SJCRH30 (cell line): ENCODE data around the gene RMI2. TPM values are rescaled to one million over a fixed set of nuclear protein-coding genes. Genes with fewer than 3 reads are reported as not detected.

Experiments used
- DNase-seq, 2 experiments: peaks; one replicate each; pipeline ENCODE4 v3.0.0-alpha.2; 2015 to 2020
- H3K27ac ChIP-seq: fragments of 250-450 bp; sonication (Bioruptor Pico); 2 replicates; pipeline ENCODE4 v1.5.1; 2020; ENCODE audit warnings: mild to moderate bottlenecking, moderate library complexity
- H3K27me3 ChIP-seq: fragments of 250-450 bp; sonication (Bioruptor Pico); 2 replicates; pipeline ENCODE4 v1.5.1; 2020; ENCODE audit warnings: mild to moderate bottlenecking, moderate library complexity
- H3K36me3 ChIP-seq: fragments of 250-450 bp; sonication (Bioruptor Pico); 2 replicates; pipeline ENCODE4 v1.5.1; 2020; ENCODE audit warnings: mild to moderate bottlenecking, moderate library complexity
- H3K4me1 ChIP-seq: fragments of 250-450 bp; sonication (Bioruptor Pico); 2 replicates; pipeline ENCODE4 v1.5.1; 2020; ENCODE audit warnings: mild to moderate bottlenecking, moderate library complexity
- H3K4me3 ChIP-seq: fragments of 250-450 bp; sonication (Bioruptor Pico); 2 replicates; pipeline ENCODE4 v1.5.1; 2020; ENCODE audit warnings: mild to moderate bottlenecking, moderate library complexity
- H3K9me3 ChIP-seq: fragments of 250-450 bp; sonication (Bioruptor Pico); replicated peaks from 2 replicates; pipeline ENCODE4 v1.5.1; 2020; ENCODE audit warnings: mild to moderate bottlenecking, moderate library complexity
- total RNA-seq: library from RNA; depleted of rRNA; stranded (reverse); fragments of >200 nt; shearing (Covaris generic); gene quantifications from 2 replicates; pipeline ENCODE4 v1.2.3, GENCODE V29; 2014

The RMI2 gene
- total RNA-seq, 1 experiment from 2014 or later, result 33.0 TPM

DNA sequence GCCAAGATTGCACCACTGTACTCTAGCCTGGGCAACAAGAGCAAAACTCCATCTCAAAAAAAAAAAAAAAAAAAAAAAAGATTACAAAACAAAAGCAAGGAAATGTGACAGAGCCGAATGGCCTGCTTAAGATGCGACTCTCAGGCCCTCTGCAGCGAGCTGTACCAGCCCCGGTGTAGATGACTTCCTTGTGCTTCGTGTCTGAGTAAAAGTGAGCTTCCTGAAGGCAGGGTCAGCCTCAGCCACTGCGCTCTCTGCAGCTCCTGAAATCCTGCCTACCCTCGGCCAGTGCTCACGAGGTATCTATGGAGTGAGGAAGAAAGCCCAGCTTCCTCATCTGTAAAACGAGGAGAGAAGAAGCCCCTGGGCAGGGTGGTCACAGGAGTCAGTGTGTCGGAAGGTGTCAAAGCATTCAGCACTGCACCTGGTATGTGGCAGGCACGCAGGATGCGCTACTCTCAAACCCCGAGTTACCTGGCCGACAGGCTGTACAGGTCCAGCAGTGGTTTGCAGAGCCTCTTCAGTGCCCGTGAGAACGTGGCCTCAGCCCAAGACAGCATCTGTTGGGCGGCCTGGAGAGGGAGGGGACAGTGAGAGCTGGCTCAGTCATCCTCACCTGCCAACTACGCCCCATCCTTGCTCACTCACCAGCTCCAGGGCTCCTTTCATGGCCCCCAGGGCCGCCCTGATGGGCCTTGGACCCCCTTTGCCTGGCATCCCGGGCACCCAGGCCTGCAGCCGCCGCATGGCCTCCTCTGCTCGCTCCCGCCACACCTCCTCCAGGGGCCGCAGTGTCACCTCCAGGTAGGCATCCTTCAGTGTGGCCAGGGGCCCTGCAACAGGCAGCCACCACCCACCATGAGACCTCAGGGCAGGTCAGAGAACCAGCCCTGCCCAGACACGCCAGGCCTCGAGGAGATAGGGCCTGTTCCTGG, 44.6 kb downstream of the RMI2 start:
- no peak overlapping the region for H3K4me3 ChIP-seq
- no peaks in the 10 kb centered on the region; the same call in 1 of the 2 replicates for H3K27me3 ChIP-seq
- H3K36me3 ChIP-seq, result no peaks in the 10 kb centered on the region
- no peaks in the 10 kb centered on the region for H3K4me1 ChIP-seq
- no peak for DNase-seq
- H3K9me3 ChIP-seq, result no peaks in the 10 kb centered on the region
- no peak overlapping the region for H3K27ac ChIP-seq

DNA sequence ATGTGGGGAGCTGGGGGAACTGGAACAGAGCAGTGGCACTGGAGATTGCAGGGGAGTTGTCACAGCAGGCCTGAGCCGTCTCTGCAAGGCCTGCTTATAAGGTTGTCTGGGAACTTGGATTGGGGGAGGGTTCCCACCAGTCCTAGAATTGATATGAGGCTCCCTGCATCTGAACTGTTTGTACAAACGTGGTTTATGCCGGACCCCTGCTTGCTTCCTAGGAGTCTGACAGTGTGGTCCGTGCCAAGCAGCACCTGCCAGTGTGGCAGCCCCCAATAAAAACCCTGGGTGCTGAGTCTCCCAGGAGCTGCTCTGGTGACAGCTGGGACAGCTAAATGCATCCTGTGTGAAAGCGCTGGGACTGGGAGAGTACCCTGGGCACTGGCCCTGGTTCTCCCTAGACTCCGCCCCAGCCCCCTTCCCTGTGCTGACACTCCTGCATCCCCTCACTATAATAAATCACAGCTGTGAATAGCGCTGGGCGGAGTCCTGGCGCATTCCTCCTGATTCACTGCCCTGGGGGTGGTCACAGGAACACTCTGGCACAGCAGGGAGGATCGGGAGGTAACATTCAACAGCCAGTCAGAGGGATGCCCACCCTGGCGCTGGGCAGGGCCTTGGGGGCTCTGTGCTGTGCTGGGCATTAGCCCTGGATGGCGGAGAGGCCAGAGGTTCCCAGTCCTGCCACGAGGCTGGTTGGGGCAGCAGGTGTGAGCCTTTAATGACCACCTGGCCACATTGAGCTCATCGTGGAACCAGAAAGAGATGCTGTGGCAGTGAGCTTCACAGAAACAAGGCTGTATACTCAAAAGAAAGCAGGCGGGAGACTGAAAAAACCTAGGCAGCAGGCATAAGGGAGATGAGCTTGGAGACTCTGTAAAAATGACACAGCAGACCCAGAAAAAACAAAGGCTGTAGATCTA, 45.6 kb downstream of the RMI2 start:
- H3K27ac ChIP-seq, result no peak overlapping the region
- no peaks in the 10 kb centered on the region; the same call in 1 of the 2 replicates for H3K27me3 ChIP-seq
- H3K36me3 ChIP-seq, result no peaks in the 10 kb centered on the region
- no peak for DNase-seq
- H3K4me1 ChIP-seq, result no peaks in the 10 kb centered on the region
- no peaks in the 10 kb centered on the region for H3K9me3 ChIP-seq
- H3K4me3 ChIP-seq, result no peak overlapping the region

DNA sequence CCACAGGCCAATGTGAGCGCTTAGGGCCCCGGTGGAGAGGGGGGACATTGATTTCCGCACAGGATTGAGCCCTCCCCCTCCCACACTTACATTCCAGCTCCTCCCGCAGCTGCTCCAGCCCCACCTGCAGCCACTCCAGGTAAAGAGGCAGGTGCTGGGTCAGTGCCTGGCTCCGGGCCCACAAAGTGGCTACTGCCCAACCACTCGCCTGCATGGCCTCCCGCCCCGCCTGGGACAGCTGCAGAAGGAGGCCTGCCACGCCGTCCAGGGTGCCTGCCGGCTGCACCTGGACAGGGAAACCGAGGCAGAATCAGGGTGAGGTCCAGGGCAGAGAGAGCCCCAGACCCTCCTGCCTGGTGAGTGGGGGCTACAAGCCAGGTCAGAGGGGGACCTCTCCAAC, 46.3 kb downstream of the RMI2 start:
- Histone ChIP-seq H3K4me1 (no peaks in the 10 kb centered on the region), H3K36me3 (no peaks in the 10 kb centered on the region), H3K4me3 (no peak overlapping the region), H3K9me3 (no peaks in the 10 kb centered on the region), H3K27me3 (no peaks in the 10 kb centered on the region; the same call in 1 of the 2 replicates), H3K27ac (no peak overlapping the region)
- DNase-seq, result no peak

DNA sequence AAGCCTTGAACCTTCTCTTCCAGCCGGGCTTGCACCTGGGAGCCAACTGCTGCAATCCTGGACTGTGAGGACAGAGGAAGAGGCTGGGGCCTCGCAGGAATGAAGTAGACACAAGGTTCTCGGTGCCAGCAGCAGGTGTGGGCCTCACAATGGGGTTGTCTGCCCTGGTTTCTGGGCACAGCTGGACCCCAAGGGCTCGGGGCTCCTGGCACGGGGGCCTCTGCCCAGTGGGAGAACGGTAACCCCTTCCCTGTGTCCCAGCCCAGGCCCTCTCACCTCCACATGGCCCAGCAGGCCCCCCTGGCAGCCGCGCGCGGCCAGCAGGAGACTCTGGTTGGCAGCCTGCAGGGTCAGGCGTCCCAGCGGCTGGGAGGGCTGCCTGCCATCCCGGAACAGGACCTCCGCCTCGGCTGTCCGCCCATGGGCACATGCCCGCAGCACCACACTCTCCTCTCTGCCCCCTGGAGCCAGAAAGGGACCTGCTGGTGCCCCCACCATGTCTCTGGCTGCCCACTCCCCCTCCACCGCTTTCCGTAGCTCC, 46.9 kb downstream of the RMI2 start:
- Histone ChIP-seq H3K27ac (no peak overlapping the region), H3K4me1 (peaks cover 4% of the 10 kb centered on the region; the same call in 1 of the 2 replicates)

DNA sequence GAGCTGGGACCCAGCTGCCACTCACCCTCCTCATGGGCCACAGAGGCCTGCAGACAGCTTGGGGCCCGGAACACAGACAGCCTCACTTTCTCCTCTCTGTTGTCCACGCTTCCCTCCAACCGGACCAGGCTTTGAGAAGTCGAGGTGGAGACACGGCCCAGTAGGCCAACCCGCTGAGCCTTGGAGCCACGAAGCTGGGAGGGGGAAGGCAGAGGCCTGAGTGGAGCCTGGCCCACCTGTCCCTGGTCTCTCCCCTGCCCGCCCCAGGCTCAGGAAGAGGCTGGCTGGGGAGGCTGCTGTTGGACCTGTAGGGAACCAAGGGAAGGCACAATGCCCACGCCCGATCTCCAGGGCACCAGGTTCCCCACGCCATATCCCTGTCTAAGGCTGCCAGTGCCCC, 48.1 kb downstream of the RMI2 start:
- Histone ChIP-seq H3K36me3 (no peaks in the 10 kb centered on the region), H3K9me3 (no peaks in the 10 kb centered on the region), H3K27ac (no peak overlapping the region), H3K4me1 (peaks cover 5% of the 10 kb centered on the region; the same call in 1 of the 2 replicates), H3K27me3 (no peaks in the 10 kb centered on the region), H3K4me3 (no peak overlapping the region)
- no peak for DNase-seq

More for the DNA sequence above, 46.9 kb downstream of the RMI2 start:
- no peak overlapping the region for H3K4me3 ChIP-seq
- no peaks in the 10 kb centered on the region for H3K36me3 ChIP-seq
- DNase-seq, result no peak
- no peaks in the 10 kb centered on the region for H3K27me3 ChIP-seq
- H3K9me3 ChIP-seq, result no peaks in the 10 kb centered on the region

DNA sequence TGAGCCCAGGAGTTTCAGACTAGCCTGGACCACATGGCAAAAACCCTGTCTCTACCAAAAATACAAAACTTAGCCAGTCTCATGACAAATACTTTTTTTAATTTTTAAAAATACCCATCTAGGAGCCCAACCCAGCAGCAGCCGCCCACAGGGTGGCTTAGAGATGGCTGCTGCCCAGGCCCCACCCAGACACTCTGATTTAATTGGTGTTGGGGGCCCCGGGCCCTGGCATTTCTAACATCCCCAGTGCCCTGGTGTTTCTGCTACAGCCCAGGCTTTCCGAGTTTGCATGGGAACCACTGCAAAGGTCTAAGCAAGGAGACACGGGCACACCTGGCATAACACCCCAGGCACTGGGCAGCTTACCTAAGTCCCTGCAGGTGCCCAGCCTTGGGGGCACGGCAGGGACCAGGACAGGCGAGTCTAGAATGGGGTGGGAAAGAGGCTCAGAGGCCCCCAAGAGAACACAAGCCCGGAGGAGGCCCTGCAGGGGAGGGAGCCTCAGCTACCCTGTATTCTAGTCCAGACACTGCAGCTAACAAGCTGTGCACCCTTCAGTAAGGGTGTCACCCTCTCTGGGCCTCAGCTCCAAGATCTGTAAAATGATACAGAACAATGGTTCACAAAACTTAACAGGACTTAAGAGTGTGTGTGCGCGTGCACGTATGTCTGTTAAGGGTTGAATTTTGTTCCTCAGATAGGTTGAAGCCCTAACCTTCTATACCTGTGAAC, 48.8 kb downstream of the RMI2 start:
- H3K27ac ChIP-seq, result no peak overlapping the region

DNA sequence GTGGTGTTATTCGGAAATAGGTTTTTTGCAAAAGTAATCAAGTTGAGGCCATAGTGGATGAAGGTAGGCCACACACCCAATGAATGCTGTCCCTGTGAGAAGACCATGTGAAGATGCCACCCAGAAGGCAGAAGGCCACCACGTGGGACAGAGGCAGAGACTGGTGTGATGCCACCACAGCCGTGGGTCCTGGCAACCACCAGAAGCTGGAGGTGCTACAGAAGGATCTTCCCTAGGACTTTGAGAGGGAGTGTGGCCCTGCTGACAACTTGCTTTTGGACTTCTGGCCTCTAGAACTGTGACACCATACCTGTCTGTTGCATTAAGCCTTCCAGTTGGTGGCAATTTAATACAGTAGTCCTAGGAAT, 49.3 kb downstream of the RMI2 start:
- Histone ChIP-seq H3K9me3 (no peaks in the 10 kb centered on the region), H3K4me3 (no peak overlapping the region), H3K27ac (no peak overlapping the region), H3K4me1 (peaks cover 5% of the 10 kb centered on the region; the same call in 1 of the 2 replicates), H3K36me3 (no peaks in the 10 kb centered on the region), H3K27me3 (no peaks in the 10 kb centered on the region)
- DNase-seq, result no peak

More for the DNA sequence above, 48.8 kb downstream of the RMI2 start:
- DNase-seq, result no peak
- H3K9me3 ChIP-seq, result no peaks in the 10 kb centered on the region
- peaks cover 5% of the 10 kb centered on the region; the same call in 1 of the 2 replicates for H3K4me1 ChIP-seq
- no peak overlapping the region for H3K4me3 ChIP-seq
- no peaks in the 10 kb centered on the region for H3K36me3 ChIP-seq
- H3K27me3 ChIP-seq, result no peaks in the 10 kb centered on the region

DNA sequence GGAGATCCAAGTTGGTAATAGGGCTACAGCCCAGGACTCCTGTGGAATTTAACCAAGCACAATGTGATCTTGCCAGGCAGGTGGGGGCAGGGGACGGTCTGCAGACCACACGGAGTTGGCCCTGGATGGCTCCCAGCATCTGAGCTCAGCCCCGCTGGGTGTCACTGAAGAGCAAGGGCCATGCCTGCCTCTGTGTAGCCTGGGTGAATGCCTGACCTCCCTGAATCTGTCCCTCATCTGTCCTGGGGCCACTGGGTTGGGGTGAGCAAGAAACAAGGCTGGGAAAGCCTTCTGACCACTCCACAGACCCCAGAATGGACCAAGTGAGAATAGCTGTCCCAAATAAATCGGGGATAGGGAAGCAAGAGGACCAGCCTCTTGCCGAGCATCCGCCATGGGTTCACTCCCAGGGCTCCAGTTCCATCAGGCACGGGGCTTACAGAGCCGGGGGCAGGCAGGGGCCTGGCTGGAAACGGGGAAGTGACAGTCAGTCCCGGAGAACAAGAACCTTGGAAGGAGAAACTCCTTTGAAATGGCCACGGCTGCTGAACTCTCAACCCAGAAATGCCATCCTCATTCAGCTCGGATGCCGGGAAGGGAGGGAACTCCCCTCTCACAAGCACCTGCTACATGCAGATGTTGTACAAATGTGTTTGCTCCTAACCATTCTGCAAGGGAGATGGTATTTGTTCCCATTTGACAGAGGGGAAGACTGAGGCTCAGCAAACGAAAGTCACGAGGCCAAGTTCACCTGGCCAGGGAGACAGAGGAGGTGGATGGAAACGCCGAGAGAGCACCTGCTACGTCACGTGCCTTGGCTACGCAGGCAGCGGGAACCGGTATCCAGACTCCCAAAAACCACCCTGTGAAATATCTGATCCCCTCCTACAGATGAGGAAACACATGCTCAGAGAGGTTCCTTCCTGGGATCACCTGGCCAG, 50.0 kb downstream of the RMI2 start:
- no peak for DNase-seq

DNA sequence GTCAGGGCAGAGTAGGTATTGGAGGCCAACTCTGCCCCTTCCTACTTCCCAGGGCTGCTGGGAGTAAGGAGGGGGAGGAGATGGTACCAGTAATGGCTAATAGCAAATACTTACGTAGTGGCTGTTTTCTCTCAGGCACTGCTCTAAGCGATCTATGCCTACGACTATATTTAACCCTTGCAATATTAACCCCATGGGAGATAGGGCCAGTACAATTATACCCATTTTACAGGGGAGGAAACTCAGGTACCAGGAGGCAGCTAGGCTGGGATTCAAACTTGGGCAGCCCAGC, 50.6 kb downstream of the RMI2 start:
- Histone ChIP-seq H3K36me3 (no peaks in the 10 kb centered on the region), H3K27ac (no peak overlapping the region), H3K4me1 (peaks cover 5% of the 10 kb centered on the region; the same call in 1 of the 2 replicates), H3K27me3 (no peaks in the 10 kb centered on the region), H3K9me3 (no peaks in the 10 kb centered on the region), H3K4me3 (no peak overlapping the region)
- no peak for DNase-seq

More for the DNA sequence above, 50.0 kb downstream of the RMI2 start:
- Histone ChIP-seq H3K4me1 (peaks cover 5% of the 10 kb centered on the region; the same call in 1 of the 2 replicates), H3K27ac (no peak overlapping the region), H3K4me3 (no peak overlapping the region), H3K36me3 (no peaks in the 10 kb centered on the region), H3K27me3 (no peaks in the 10 kb centered on the region), H3K9me3 (no peaks in the 10 kb centered on the region)

DNA sequence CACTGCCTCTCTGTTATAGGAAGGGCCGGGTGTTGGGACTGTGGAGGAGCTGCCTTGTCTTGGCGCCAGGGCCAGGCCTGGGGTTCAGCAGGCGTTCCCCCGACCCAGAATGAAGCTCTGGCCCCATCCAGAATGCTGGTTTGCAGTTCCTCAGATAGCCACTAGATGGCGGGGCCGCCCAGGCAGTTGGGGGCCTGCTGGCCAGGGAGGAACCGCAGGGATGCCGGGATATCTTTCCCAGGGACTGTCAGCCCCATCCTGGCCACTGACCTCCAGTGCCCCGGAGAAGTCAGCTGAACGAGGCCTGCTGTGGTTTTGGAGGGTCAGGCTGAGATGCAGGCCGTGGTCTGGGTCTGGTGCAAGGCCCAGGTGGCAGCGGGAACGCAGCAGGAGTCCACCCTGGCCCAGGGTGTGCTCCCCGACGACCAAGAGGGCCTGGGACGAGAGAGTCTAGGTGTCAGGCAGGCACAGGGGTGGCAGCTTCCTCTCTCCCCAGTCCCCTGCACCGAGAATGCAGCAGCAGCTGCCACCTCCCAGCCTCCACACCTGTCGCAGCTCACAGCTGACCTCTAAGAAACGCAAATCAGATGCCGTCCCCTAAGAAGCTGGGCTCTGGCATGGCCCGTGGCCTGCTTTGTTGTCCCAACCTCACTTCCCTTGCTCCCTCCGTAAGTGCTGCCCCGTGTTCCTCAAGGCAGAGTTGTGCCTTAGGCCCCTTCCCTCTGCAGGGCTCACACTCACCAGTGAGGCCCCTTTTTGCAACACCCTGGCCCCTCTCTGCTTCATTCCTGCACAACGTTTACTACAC, 51.2 kb downstream of the RMI2 start:
- no peaks in the 10 kb centered on the region for H3K36me3 ChIP-seq
- H3K4me1 ChIP-seq, result peaks cover 5% of the 10 kb centered on the region; the same call in 1 of the 2 replicates
- peaks cover 2% of the 10 kb centered on the region; the same call in 1 of the 2 replicates for H3K27me3 ChIP-seq
- peak; percentile 80 to 88 for DNase-seq
- peak overlapping the region; percentile 60 for H3K27ac ChIP-seq
- no peaks in the 10 kb centered on the region for H3K9me3 ChIP-seq
- H3K4me3 ChIP-seq, result peak overlapping the region; percentile 54

DNA sequence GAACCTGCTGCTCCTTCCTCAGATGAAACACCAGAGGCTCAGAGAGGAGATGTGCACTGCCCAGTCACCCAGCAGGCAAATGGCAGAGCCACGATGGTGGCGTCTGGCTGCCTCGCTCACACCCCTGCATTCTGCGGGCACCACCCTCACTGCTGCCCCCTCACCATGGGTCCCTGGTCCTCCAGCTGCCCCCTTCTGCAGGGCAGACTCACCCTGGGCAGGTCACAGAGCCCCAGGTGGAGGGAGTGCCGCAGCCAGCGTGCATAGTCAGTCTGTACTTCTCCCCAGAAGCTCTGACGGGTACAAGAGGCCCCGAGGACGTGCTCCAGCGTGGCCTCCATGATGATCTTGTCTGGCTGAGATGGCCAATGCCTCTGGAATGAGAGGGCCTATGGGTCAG, 52.9 kb downstream of the RMI2 start:
- no peak for DNase-seq
- Histone ChIP-seq H3K4me3 (no peak overlapping the region), H3K36me3 (no peaks in the 10 kb centered on the region), H3K4me1 (peaks cover 5% of the 10 kb centered on the region; the same call in 1 of the 2 replicates), H3K27me3 (peaks cover 2% of the 10 kb centered on the region; the same call in 1 of the 2 replicates), H3K27ac (no peak overlapping the region), H3K9me3 (no peaks in the 10 kb centered on the region)

DNA sequence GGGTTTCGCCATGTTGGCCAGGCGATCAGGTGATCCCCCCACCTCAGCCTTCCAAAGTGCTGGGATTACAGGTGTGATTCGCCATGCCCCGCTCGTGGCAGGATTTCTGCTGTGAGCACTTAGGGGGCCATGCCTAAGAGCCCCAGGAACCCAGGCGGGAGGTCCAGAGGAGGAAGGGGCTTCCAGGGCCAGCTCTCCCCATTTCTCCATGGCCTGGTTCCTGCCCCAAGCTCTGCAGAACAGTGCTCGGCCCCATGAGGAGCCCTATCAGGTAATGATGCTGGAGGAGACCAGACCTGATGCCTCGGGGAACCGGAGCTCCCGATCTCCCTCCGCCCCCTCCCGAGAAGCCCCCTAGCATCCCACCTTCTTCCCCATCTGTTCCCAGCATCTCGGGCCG, 53.6 kb downstream of the RMI2 start:
- no peak for DNase-seq
- Histone ChIP-seq H3K27ac (no peak overlapping the region), H3K36me3 (no peaks in the 10 kb centered on the region), H3K27me3 (peaks cover 2% of the 10 kb centered on the region; the same call in 1 of the 2 replicates), H3K4me1 (peaks cover 5% of the 10 kb centered on the region; the same call in 1 of the 2 replicates), H3K9me3 (no peaks in the 10 kb centered on the region), H3K4me3 (no peak overlapping the region)
